NCI-H460 (cell line): ENCODE results near the gene ENTPD1. TPM values are rescaled to one million over a fixed set of nuclear protein-coding genes. Genes with fewer than 3 reads are reported as not detected.
"Not testable (repeated sequence)": the region's sequence is repeated elsewhere in the genome, so short reads cannot be mapped to it uniquely, and the experiment has no call there.

Source experiments
- DNase-seq: peaks from one replicate; pipeline ENCODE4 v3.0.0-alpha.2; 2016; ENCODE audit warnings: low read depth; ENCODE audit errors: extremely low read depth
- total RNA-seq: library from RNA; depleted of rRNA; stranded (reverse); fragments of >200 nt; shearing (Covaris generic); gene quantifications from 2 replicates; pipeline ENCODE4 v1.2.3, GENCODE V29; 2014

The ENTPD1 gene
- total RNA-seq, 1 experiment from 2014 or later: not detected

DNA sequence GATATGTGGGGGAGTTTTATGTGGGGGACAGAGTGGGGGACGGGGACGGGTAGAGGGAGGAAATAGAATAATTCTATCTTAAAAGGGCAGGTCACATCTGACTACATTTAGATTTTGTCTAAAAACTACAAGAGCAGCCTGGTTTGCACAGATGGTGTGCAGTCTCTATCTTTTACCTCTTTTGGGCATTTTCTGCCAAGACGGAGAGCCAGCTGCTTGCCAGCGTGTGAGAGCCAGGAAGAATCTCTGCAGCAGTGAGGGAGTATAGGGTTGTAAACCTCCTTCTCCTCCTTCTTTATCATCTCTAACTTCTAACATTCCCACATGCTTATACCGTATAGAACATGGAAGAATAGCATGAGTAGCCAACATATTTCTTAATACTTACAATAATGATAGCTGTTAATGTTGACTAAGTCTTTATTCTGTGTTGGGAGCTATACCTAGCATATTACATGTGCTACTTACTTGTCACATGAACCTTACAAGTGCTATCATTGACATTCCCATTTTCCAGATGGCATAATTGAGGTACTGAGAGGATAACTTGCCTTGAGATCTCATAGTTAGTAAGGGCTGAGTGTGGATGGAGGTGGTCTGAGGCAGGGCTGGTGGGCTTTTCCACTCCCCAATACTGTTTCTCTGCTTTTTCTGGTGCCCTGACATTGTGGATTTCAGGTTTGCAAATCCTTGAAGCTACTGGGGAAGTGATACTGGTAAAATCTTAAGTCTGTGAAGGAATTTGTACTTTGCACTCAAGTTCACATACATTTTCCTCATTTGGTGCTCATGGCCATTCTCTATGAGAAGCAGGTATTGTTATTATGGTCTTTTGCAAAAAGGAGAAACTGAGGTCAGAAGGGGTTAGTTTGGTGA, 1.1 kb downstream of the ENTPD1 start:
- DNase-seq: no peak

DNA sequence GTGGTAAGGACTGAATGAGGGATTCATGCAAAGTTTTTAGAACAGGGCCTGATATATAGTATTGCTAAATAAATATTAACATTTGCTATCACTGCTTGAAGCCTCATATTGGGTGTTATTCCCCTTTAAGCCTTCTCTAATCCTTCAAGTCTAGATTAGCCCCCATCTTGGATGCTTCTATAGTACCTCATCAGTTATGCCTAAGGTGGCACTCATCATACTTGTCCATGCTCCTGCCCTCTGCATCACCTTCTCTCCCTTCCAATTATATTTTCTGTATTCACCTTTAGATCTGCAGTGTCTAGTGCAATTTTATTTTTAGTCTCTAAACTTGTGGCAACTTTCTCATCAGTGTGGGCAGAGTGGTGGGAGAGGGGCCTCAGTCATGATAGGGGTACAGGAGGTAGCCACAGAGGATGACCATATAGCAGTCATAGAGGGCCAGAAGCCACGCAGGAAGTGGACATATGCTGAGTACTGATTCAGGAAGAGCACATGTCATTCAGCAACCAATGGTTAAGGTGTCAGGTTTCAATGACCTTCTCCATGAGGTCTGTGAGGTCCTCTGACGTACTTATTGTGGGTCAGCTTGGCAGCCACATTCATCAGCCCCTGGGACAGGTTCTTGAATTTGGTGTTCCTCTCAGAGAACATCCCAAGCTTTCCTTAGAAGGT, 2.5 kb downstream of the ENTPD1 start:
- no peak for DNase-seq

DNA sequence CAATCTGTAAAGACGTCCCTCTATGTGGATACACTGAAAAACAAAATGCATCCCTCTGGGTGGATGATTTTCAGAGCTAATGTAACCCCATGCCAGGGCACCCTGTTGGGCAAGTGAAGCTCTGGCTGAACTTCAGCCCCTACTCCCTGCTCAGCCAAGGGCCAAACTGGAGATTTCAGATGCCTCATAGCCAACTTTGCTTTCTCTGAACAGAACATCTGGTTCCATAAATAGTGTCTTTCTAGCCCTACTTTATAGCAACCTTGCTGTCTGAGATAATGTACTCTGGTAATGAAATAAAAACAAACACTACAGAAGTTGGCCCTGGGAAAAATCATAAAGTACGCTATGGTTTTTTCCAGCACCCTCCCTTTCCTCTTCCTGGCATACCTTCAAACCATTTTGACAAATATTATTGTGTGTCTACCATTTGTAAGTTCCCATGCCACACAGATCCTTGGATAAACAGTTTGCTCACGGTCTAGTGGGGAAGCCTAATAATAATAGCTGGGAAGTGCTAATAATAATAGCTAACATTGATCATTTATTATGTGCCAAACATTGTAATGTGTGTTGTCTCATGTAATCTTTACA, 3.4 kb downstream of the ENTPD1 start:
- DNase-seq: no peak

DNA sequence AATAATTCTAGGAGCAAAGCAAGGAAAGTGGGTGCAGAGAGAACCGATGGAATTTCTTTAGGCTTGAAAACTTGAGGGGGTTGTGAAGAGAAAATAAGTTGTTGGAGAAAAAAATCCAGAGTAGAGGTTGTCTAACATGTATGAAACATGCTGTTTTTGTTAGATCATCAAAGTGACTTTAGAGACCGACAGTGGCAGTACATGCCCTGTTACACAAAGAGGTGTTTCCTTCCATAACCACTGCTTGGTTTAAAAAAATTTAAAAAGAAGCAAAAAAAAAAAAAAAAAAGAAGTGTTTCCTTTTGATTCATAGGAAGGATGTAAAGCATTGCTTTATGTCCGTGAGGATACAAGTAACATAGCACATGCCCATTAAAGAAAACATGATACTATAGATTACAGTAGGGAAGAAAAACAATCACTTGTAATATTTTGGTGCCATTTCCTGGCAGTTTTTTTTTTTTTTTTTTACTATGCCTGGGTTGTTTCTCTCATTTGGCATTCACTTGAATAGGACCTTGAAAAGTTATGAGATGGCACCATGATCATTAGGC, 6.1 kb downstream of the ENTPD1 start:
- no peak for DNase-seq

- DNase-seq: no peak
Observed at GRCh38 chr10:95767884-95768556, 12.1 kb downstream of the ENTPD1 start.

GRCh38 chr10:95770084-95770720, 14.2 kb downstream of the ENTPD1 start:
- DNase-seq: no peak

GRCh38 chr10:95773454-95773853, 17.5 kb downstream of the ENTPD1 start:
- DNase-seq: not testable (repeated sequence)

DNA sequence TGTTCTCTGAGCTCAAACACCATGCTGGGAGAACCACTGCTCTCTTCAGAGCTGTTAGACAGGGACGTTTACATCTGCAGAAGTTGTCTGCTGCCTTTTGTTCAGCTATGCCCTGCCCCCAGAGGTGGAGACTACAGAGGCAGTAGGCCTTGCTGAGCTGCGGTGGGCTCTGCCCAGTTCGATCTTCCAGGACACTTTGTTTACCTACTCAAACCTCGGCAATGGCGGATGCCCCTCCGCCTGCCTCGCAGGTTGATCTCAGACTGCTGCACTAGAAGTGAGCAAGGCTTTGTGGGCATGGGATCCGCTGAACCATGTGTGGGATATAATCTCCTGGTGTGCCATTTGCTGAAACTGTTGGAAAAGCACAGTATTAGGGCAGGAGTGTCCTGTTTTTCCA, 21.7 kb downstream of the ENTPD1 start:
- DNase-seq: not testable (repeated sequence)

GRCh38 chr10:95782318-95782717, 26.4 kb downstream of the ENTPD1 start:
- no peak for DNase-seq

GRCh38 chr10:95783741-95784140, 27.8 kb downstream of the ENTPD1 start:
- DNase-seq: no peak

GRCh38 chr10:95784279-95784913, 28.4 kb downstream of the ENTPD1 start:
- no peak for DNase-seq

DNA sequence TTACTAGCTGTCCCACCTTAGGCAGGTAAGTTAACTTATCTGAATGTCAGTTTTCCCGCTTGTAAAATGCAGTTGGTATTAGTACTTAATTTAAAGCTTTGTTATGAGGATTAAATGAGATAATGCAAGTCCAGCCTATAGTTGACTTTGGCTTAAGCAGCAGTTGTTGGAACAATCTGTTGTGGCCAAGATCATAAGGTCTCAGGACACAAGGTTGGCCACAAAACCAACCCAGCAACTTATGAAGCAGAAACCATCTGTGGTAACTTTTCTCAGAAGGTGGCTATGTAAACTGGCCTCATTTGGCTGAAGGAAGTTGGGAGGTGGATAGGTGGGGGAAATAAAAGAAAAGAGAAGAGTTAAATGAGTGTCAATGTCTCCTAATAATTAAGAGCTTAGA, 29.4 kb downstream of the ENTPD1 start:
- no peak for DNase-seq

DNA sequence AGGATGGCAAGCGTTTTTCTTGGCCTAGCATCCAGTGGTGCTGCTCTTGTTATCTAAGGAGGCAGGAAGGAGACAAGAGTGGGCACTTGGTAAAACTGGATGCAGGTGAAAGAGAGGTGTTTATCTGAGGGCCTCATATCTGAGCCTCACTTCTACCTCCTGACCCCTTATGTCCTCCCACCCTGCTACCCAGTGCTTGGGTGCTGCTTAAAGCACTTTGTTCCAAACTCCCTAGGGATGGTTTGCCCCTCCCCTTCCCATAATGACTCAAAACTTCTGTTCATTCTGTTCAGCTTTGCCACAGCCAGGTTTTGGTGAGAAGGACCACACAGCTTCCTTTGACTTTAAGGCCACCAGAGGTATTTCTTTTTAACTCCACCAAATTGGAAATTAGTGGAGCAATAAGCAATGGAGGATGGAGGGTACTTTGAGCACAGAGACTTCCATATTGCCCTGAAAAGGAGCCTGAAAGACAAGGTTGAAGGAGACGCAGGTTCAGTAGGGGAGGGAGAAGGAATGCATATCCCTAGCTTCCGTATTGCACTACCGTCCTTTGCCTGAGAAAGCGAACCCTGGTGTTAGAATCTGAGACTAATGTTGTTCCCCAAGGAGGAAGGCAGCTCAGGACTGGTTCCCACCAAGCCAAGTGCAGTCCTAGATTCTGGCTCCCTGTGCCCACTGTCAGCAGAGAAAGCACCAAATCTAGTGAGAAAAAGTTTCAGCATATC, 30.1 kb downstream of the ENTPD1 start:
- DNase-seq: no peak

DNA sequence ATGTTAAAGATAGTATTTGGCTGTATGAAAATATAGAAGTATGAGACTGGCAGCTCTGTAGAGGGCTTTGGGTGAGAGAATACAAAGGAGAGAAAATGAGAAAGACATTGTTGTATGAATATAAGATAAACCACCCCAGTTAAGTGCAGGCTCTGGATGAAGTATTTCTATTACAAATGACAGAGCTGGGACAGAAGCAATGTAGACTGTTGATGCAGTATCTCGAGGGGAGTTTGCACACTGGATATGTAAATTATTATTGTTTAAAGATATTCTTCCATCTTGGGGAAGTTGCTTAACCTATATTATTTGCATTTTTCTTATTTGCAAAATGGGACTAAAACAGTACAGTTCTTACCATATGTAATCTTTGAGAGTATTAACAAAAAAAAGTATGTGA, 31.5 kb downstream of the ENTPD1 start:
- no peak for DNase-seq

DNA sequence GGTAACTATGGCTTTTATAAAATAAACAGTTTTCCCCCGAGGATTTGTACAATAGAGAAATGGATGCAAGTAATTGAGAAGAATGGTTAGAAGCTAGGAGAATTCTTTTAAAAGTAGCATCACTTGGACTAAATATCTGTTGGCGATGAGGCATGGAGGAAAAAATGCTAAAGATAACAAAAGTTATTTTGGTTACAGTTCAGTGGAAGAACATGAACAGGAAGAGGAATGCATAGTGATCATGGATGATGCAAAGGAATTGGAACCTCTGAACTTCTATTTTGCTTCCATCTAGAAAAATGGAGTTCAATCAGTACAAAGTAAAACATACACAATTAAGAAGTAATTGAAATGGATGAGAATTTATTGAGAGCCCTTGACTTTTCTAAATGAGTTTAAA, 32.9 kb downstream of the ENTPD1 start:
- DNase-seq: no peak

DNA sequence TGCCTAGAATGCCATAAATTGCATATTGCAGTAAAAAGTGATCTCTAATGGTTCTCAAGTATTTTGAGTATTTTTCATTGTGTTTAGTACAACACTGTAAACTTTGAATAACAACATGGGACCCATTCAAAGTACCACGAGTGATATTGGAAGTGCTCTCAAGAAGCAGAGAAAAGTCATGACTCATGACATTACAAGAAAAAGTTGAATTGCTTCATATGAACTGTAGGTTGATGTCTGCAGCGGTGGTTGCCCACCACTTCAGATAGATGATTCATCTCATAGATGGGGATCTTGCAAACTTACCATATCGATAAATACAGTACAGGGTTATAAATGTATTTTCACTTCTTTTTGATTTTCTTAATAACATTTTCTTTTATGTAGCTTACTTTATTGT, 33.9 kb downstream of the ENTPD1 start:
- DNase-seq: no peak

GRCh38 chr10:95790982-95791381, 35.0 kb downstream of the ENTPD1 start:
- DNase-seq: no peak

- DNase-seq: no peak
Observed at GRCh38 chr10:95791425-95791979, 35.5 kb downstream of the ENTPD1 start.

DNA sequence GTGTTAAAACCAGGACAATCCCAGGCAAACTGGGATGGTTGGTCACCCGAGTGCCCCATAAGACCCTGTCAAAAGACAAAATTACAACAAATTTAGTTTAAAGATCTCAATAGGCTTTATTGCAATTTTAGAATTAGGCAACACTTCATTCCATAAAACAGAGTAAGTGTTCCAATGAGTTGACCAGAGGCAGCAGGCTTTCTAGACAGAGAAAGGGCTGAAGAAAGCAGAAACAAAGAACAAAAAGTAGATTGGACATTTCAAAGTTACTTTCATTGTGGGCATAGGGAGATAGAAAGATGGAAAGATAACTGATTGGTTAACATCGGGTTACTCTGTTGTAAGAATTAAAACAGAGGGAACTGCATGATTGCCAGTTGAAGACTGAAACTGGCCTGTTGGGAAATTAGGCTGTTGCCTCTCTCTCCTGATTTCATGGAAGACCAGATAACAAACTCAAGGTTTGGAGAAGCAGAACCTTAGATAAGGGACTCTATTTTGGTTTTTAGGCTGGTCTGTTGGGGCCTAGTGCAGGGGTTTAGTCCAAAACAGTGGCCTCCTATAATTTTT, 36.3 kb downstream of the ENTPD1 start:
- DNase-seq: no peak
